EL (cell line): ENCODE results near the gene TSTD1.
"Not testable (repeated sequence)": the region's sequence is repeated elsewhere in the genome, so short reads cannot be mapped to it uniquely, and the experiment has no call there.

Source experiments
- DNase-seq: peaks from one replicate; pipeline ENCODE4 v3.0.0-alpha.2; 2016

Gene TSTD1

DNA sequence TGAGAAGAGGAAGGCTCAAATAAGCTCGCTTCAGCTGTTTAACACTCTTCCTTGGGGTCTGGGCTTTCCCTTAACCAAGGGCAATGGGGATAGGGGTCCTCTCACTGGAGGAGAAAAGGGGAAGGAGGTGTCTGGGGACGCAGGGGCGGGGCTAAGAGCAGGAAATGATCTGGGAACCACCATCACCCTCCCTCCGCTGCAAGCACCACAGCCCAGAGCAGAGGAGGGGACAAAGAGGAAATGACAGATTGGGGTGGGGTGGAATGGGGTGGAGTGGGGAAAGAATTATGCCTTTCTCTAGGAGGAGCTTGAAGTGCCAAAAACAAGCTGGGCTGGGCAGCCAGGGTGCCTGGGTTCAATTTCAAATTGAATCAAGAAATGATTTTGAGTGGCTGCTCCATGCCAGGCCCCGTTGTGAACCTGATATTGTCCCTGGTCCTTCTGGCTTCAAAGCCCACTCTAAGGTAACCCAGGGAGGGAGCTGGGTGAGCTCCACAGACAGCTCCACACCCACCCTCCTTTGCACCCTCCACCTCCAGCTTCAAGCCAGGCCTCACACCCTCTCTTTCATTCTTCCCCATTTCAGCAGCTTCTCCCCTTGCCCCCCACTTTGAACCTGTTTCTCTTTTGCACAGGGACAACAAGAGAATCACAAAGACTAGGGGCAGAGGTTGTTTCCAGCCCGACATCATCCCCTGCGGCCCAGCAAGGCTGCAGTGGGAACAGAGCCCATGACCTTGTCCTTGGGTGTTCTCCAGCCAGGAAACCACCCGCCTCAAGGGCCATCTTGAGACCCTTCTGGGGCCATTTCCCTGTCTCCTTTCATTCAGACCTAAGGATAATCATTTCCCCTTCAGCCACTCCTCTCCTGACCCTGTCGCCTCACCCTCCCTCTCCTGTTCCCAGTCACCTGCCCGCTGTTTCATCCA lies 29.8 kb upstream of the TSTD1 start:
- peak; percentile 20 for DNase-seq

DNA sequence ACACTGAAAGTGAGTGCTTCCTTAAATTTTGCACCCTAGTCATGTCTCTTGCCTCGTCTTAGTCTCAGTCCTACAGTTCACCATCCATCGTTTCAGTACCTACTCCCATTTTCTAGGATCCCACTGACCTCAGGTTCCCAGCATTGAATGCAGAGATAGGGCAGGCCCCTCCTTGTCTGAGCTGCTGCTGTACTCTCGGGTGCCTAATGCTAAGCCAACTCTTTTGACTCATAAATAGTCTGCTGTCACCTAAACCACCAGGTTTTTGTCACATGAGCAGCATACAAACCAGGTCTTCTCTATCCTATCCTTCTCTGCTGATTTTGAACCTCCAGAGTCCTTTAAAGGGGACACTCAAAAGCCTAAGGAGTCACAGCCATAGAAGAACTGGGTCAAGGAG lies 27.9 kb upstream of the TSTD1 start:
- no peak for DNase-seq

GRCh38 chr1:161065681-161066080 lies 26.9 kb upstream of the TSTD1 start:
- DNase-seq: not testable (repeated sequence)

- not testable (repeated sequence) for DNase-seq
Observed at GRCh38 chr1:161063936-161064335, 25.2 kb upstream of the TSTD1 start.

DNA sequence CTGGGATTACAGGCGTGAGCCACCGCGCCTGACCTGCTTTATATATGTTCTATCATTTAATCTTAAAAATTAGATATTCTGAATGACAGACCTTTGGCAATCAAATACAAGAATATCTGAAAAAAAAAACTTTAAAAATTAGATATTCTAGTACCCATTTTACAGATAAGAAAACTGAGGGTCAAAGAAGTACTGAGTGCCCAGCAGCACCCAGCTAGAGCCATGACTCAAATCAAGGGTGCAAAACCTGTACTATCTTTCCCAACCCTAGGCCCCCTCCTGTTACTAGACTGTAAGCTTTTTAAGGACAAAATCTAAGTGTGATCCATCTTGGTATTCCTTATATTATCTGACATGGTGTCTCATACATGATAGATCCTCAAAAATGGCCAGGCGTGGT lies 22.7 kb upstream of the TSTD1 start:
- DNase-seq: no peak

- no peak for DNase-seq
Observed at GRCh38 chr1:161059293-161059692, 20.5 kb upstream of the TSTD1 start.

- DNase-seq: no peak
Observed at GRCh38 chr1:161054805-161055204, 16.0 kb upstream of the TSTD1 start.

- DNase-seq: no peak
Observed at GRCh38 chr1:161054232-161054631, 15.5 kb upstream of the TSTD1 start.

DNA sequence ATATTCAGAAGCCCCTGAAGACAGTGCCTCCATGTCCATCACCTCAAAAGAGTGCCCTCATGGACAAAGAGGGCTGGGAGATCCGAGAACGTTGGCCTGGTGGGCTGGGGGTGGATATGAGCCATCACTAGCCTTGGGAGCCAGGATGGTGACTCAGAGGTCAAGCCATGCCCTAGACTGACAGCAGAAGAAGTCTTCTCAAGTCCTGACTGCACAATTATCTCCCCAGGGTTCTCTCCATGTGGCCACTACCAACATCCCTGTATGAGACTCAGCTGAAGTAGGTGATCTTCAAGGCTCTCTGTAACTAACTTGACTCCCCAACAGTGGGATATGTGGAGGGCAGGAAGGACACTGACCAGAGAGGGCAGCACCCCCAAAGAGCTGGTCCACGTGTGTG lies 14.1 kb upstream of the TSTD1 start:
- DNase-seq: peak; percentile 49

GRCh38 chr1:161051219-161051618 lies 12.5 kb upstream of the TSTD1 start:
- DNase-seq: no peak

GRCh38 chr1:161048949-161049722 lies 10.4 kb upstream of the TSTD1 start:
- DNase-seq: no peak

DNA sequence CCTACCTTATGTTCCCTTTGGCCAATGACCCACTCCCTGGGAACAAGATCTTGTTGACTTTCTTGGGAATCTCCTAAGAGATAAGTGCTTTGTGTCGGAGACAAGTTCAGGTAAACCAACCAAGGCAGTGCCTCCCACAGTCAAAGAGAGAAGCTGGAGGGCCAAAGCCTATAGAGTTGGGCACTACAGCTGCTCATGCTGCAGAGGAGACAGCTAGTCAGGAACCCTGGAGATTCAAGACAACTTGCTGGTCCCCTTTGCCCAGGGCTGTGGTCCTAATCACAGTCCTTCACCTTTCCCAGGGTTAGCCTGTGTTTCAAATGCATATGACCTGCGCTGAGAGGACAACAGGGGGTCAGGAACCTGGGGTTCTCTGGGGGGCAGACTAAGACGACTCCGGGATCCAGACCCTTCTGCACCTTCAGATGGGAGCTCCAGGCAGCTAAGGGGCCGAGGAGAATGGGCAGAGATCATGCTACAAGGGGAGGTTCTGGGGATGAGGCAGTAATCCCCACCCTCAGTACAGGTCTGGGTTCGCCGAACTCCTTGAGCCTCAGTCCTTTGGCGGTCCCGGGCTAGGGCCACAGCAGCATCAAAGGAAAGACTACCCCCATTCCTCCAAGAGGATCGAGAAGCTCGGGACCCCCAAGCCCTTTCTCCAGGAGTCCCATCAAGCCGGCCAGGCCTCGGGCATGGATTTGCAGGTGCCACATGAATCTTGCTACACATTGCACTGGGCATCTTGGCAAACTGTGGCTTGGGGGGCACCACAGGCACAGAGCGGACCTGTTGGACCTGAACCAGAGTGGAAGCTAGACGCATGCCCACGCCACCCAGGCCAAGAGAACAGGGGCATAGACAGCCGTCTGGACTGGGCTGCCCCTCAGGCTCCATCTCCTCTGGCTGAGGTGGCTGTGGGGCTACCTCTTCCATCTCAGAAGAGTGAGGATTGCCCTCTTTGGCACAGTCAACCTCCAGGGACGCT lies 9.0 kb upstream of the TSTD1 start:
- DNase-seq: no peak

DNA sequence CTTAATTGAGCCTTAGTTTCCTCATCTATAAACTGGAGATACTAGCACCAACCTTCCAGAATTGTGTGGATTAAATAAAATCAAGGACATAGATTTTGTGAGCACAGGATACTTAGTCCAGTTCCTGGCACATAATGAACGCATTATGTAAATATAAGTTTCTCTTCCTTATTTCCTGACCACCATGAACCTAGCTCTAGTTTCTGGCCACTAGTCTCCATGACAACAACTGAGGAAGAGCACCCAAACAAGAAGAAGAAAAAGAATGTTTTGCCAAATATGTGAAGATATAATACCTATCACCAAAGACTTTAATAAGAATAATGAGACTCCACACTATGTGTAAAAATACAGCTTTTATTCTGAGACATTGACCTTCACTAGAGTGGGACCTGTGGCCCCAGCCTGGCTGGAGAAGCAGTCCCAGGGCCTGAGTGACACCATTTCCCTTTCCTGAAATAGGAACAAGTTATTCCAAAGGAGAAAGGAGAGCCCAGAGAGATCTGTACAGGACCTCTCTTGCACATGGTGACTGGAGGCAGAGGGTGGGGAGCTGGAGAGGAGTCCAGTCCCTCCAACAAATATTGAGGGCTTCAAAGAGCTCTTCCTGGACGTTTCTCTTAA lies 8.0 kb upstream of the TSTD1 start:
- no peak for DNase-seq

DNA sequence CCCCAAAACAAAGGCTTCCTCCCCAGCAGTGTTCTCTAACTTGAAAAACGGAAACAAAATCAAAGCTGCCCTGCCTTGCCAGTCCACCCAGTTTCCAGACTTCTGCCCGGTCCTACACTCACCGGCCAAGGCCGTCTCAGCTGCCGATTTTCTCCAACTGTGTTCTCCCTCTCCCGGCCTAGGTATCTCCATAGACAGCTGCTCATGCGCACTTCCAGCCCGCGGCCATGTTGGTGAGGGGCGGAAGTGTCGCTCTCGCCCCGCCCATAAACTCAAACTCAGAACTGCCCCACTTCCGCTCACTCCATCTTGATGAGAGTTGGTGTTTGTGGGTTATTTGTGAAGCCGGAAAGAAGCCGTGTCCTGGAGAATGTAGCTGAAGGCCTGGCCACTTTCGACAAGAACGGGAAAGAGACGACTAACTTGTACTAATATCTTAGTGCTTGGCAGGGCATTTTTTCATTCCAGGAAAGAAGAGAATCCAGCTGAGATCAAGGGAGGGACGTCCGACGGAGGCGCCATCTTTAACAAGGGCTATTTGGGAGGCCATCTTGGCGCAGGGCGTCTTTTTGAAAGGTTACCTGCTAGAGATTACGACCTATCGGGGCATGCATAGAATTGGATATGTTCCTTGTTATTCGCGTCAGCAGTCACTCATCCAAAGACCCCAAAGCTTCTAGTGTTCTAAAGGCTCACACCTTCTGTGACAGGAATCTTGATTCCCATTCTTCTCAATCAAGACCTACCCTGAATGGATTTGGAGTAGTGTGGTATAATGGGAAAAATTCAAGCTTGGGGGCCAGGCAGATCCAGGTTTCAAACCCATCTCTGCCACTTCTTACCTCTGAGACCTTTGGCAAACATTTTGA lies 7.2 kb upstream of the TSTD1 start, which contains the start of gene USF1:
TSS of gene USF1 (minus strand) at position 242 of the 869 bp plus-strand sequence. CDS start 2,702 bp downstream, outside the sequence.
- DNase-seq: peak; percentile 95

GRCh38 chr1:161044908-161045735 lies 6.4 kb upstream of the TSTD1 start:
- DNase-seq: peak; percentile 79

DNA sequence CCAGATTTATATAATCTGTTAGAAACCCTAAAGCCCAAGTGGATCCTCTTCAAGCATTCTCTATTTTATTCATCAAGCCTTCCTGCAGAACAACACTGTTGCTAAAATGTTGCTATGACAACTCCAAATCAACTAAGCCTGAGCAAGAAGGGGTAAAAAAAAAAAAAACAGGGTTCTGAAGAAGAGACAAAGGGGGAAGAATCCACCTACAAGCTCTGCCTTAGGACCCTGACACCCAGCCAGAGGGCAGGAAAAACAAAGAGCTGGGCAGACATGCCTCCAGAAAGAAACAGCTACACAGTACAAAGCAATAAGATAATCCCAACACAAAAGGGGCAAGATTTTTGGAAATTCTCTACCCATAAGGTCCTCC lies 5.8 kb upstream of the TSTD1 start:
- peak; percentile 7 for DNase-seq

DNA sequence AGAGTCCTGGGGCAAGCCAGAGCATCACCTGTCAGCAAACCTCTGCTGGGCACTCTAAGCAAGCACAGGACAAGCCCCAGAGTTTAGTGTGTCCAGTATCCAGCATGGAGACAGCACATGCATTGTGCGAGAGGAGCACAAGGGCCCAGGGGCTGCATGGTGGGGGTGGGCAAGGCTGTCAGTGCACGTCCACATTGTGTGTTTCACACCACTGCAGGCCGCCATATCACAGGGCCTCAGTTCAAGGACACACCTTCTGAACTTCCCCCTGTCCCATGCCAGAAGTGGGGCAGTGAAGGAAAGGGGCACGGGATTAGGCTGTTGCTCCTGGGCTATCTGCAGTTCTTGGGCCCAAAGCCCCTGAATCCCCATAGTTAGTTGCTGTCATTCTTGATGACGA lies 782 bp upstream of the TSTD1 start:
- no peak for DNase-seq

DNA sequence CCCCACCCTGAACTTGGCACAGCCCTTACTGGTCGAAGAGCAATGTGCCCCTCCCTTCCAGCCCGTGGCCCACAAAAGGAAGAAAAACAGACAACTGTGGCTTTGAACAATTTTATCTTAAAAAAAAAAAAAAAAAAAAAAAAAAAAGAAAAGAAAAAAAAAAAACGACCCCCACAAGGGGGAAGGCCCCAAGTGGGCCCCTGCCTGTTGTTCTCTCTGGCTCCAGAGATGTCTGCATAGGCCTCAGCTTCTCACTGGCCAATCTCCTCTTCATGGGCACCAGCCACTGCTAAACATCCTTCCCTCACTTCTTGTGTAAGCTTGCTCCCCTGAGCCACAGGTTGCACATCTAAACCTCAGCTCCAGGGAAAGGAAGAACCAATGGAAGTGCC lies 386 bp upstream of the TSTD1 start:
- no peak for DNase-seq

GRCh38 chr1:161037661-161038522 lies 872 bp downstream of the TSTD1 start:
- DNase-seq: no peak
